ENCODE measurements around the gene APBA2.

The APBA2 gene

DNA sequence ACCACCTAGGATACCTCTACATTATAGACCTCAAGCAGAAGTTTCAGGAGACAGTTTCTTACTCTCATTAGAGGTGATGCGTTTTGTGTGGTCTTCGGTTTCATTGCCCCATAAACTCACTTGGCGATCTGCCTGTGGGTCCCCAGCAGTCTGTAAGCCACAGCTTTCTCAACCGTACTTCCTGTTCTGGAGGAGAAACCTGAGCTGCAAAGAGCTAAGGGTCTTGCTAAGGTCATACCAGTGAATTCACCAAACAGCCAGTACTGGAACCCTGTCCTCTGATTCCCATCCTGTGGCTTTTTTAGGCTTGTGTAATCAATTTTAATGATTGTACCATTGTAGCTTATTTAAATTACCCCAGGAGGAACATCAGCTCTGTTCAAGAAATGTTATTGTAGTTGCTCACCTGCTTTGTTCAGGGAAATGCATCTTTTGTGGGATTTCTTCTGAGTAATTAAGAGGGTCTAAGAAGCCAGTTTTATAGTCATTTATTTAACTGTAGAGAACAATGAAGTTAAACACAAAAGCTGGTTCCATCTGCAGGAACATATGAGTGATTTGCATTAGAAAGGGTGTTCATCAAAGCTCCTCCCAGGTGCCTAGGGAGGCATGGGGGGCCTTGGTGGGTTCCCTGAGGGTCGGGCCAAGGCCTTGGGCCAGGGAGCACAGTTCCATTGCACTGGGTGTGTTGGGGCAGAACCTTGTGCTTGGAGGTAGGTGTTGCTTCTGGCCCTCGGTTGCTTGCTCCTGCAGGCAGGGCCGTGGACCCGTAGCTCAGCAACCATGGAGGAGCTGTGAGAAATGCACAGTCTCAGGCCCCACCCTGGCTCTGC, 69.6 kb downstream of the APBA2 start:
- in situ Hi-C loops (cut with MboI; ENCODE audit: low sequenced_read_pairs), result no loop called here

DNA sequence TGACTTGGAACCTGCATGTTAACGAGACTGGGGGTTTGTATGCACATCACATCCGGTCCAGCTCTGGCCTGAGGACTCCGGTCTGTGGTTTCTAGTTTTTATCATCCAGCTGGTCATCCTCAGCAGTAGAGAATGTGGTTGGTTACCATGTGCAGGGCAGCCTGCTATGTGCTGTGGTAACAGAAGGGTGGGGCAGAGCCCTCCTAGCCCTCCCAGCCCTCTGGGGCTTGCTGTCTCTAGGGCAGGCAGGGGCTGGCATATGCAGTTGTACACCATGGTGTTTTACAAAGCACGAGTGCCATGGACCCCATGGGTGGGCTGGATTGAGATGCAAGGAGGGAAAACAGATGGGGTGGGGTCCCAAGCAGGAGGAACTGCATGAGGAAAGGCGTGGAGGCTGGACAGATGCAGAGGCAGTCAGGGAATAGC, 70.2 kb downstream of the APBA2 start:
- in situ Hi-C loops (cut with MboI; ENCODE audit: low sequenced_read_pairs), result no loop called here

GRCh38 chr15:28956491-28956890, 70.7 kb downstream of the APBA2 start:
- in situ Hi-C loops (cut with MboI; ENCODE audit: low sequenced_read_pairs), result no loop called here

GRCh38 chr15:28957606-28958498, 72.1 kb downstream of the APBA2 start:
- in situ Hi-C loops (cut with MboI; ENCODE audit: low sequenced_read_pairs), result no loop called here

DNA sequence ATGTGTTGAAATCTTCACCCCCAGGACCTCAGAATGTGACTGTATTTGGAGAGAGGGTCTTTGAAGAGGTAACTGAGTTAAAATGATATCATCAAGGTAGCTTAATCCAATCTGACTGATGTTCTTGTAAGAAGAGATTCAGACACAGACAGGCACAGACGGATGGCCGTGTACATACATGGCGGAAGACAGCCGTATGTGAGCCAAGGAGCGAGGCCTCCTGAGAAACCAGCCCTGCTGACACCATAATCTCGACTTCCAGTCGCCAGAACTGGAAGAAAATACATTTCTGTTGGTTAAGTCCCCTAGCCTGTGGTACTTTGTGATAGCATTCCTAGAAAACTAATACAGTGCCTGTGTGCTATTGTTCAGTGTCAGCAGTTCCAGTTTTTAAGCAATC, 73.6 kb downstream of the APBA2 start:
- in situ Hi-C loops (cut with MboI; ENCODE audit: low sequenced_read_pairs), result no loop called here

- in situ Hi-C loops (cut with MboI; ENCODE audit: low sequenced_read_pairs), result no loop called here
These were observed 75.2 kb downstream of the APBA2 start for GRCh38 chr15:28960979-28961378.

GRCh38 chr15:28961391-28961790, 75.6 kb downstream of the APBA2 start:
- in situ Hi-C loops (cut with MboI; ENCODE audit: low sequenced_read_pairs), result no loop called here

DNA sequence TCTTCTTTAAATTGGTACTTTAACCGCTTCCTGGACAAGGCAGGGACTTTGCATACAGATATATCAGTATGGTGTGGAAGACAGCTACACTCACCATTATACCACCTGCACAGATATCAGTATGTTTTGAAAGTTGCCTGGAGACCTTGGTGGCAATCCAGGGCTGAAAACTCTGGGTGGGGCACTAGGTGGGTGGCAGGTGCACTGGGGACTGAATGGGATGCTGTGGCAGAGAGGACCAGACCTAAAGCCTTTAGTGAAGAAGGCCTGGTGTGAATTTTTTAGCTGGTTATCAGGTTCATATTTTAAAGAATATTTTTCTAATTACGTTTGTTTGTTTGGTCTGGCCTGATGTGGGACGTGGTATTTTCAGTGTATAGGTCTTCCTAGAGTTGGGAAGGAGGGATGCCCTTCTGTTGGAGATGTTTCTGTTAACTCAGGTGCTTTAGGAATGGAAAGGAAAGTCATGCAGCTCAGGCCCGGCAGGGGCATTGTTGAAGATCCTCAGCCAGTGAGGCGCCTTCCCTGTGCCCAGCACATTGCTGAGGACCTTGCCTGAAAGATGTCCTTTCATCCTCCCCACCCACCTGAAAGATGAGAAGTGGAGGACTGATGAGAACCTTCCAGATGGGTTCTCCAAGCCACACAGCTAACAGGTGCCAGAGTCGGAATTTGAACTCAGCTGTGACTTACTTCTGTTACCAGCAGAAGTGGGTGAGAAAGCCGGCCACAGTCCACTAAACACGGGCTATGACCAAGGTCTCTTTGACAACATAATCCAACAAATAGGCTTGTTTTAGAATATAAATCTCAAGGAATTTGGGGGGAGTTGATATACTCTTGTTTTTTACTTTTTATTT, 77.3 kb downstream of the APBA2 start:
- in situ Hi-C loops (cut with MboI; ENCODE audit: low sequenced_read_pairs), result no loop called here

DNA sequence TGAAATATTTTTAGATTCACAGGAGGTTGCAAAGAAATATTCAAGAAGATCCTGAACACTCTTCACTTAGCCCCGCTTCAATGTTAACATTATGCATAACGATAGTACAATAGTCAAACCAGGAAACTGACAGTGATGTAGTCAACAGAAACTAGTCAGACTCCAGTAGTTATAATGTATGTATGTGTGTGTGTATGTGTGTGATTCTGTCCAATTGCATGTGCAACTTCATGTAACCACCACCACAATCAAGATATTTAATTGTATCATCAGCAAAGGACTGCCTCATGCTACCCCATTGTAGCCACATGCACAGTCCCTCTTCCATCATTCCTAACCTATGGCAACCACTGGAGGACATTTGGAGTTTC, 77.9 kb downstream of the APBA2 start:
- in situ Hi-C loops (cut with MboI; ENCODE audit: low sequenced_read_pairs), result no loop called here

DNA sequence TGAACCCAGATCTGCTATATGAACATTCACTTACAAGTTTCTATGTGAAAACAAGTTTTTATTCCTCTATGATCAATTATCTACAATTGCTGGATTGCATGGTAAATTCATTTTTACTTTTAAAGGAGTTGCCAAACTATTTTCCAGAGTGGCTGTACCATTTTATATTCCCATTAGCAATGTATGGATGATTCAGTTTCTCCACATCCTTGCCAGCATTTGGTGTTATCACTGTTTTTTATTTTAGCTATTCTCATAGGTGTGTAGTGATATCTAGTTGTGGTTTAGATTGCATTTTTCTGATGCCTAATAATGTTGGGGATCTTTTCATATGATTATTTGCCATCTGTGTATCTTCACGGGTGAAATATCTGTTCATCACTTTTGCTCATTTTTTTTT, 78.3 kb downstream of the APBA2 start:
- in situ Hi-C loops (cut with MboI; ENCODE audit: low sequenced_read_pairs), result no loop called here

DNA sequence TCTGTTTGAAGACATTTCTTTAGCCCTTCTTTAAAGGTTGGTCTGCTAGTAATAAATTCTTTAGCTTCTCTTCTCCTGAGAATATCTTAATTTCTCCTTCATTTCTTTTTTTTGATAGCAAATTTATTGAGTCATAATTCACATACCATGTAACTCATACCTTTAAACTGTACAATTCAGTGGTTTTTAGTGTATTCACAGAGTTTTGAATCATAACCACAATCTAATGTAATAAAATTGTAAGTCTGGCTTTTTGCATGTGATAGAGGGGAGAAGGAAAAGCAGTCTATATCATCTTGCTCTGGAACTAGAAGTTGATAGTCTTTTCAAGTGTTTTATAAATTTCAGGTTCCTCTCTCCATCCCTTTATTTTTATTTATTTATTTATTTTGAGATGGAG, 81.3 kb downstream of the APBA2 start:
- in situ Hi-C loops (cut with MboI; ENCODE audit: low sequenced_read_pairs), result no loop called here

- in situ Hi-C loops (cut with MboI; ENCODE audit: low sequenced_read_pairs), result no loop called here
These were observed 82.2 kb downstream of the APBA2 start for GRCh38 chr15:28967990-28968389.

DNA sequence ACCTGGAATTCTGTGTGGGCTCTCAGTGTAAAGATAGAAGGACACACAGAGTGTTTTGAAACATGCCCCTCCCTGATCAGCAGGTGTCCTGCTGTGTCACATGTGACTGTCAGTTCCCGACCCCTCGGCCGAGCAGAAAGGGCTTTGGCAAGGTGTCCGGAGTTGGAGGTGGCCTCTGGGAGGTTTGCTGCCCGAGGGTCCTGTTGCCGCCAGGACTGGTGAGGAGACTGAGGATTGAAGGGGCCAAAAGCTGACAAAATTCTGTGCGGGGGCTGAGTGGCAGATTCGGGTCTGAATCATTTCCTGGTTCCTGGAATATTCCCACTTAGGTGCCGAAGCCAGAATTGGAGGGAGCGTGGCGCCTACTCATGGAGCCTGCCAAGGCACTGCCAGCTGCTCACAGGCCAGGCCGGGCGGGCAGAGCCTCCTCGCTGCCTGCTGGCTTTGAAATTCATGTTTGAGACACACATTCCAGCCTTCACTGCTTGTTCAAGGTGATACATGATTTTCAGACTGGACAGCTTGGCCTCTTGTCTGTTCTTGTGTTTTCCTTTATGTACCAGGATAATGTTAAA, 83.8 kb downstream of the APBA2 start:
- in situ Hi-C loops (cut with MboI; ENCODE audit: low sequenced_read_pairs), result no loop called here

- in situ Hi-C loops (cut with MboI; ENCODE audit: low sequenced_read_pairs), result no loop called here
These were observed 88.4 kb downstream of the APBA2 start for GRCh38 chr15:28974142-28974541.

DNA sequence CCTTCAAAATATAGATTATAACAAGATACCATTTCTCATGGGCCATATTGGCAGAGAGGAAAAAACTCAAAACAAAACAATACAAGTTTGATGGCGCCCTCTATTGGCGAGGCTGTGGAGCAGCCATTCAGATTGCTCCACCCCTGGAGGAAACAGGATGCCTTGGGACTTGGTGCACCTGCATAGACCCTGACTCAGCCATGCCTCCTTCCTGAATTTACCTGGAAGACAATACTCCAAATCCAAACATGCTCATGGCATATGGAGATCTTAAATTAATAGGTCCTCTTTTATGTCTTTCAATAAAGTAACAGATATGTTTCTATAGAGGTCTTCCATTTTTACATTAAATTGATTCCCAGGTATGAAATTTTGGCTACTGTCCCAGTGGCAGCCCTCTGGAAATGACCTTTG, 90.0 kb downstream of the APBA2 start:
- in situ Hi-C loops (cut with MboI; ENCODE audit: low sequenced_read_pairs), result no loop called here

GRCh38 chr15:28977377-28978010, 91.7 kb downstream of the APBA2 start:
- in situ Hi-C loops (cut with MboI; ENCODE audit: low sequenced_read_pairs), result no loop called here

GRCh38 chr15:28978011-28978378, 92.2 kb downstream of the APBA2 start:
- in situ Hi-C loops (cut with MboI; ENCODE audit: low sequenced_read_pairs), result no loop called here

DNA sequence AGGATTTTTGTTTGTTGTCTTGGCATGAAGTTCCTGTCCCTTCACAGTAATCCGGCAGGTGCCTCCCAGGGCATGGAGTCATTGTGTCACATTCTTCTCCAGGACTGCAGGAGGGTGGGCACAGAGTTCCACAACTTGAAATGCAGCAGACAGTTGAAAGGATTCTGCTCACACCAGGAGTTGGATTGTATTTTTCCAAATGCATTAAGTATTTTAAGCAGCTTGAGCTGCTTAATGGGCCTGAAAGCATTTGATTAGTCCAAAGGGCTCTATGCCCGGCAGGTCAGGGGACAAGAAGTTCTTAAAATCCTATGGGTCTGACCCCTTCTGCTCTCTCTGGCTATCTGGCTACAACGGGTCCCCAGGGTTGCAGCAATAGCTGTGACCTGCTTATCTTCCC, 92.9 kb downstream of the APBA2 start:
- in situ Hi-C loops (cut with MboI; ENCODE audit: low sequenced_read_pairs), result no loop called here

DNA sequence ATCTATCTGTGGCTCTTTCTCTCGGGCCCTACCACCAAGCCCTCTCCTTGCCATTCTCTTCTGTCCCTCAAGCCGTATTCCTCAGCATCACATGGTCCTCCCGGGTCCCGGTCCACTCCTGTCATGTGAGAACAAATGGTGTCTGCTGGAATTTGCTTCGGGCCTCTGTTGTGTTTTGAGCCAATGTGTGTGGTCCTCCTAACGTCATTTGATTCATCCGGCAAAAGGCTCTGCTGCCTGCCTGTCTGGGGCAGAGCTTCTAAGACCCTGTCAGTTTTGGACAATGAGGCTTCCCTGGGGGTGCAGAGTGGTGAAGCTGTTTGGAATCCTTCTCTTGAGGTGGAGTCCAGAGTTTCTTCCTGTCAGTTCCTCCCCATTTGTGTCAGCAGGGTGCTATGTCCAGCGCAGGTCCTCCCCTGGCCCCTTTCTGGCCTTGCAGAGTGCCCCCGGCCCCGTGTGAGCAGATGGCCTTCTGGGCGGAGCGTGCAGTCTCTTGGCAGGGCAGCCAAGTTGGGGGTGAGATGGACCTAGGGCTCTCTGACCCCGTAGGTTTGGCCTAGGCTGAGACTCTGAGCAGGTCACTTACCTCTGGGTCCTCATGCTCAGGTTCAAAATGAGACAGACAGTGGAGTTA, 93.6 kb downstream of the APBA2 start:
- in situ Hi-C loops (cut with MboI; ENCODE audit: low sequenced_read_pairs), result no loop called here

Data from HL-60/S4 treated with retinoic acid at 250 ng/mL for 4 days and 3 days (cell line).